Caco-2 (cell line): ENCODE data around the gene PALS1. TPM values are rescaled to one million over a fixed set of nuclear protein-coding genes. Genes with fewer than 3 reads are reported as not detected.

Experiments used
- BruUV-seq: library from RNA; stranded (reverse); fragments of 400-500 nt; replicated peaks from 2 replicates; lab custom pipeline; 2021; lab: Mats Ljungman, UMichigan
- CTCF ChIA-PET: fragments of 300-600 bp; sonication (Branson Sonifier 250); formaldehyde crosslinking; loops from one replicate; lab custom pipeline; 2022; ENCODE audit warnings: antibody characterized with exemption; lab: Charles Lee
- POLR2A ChIA-PET: fragments of 300-600 bp; sonication (Branson Sonifier 250); formaldehyde crosslinking; loops from one replicate; lab custom pipeline; 2022; ENCODE audit warnings: antibody characterized with exemption; lab: Charles Lee
- DNase-seq, 2 experiments: peaks; one replicate each; pipeline versions ENCODE4 v3.0.0 to v3.0.0-alpha.2; 2020 to 2022
- H3K27me3 ChIP-seq: replicated peaks from 2 replicates; pipeline ENCODE4 v1.6.0; 2011; ENCODE audit warnings: low read length; ENCODE audit not compliant: control insufficient read depth, insufficient read depth
- H3K36me3 ChIP-seq: 2 replicates; pipeline ENCODE4 v1.5.1; 2011; ENCODE audit warnings: low read length; ENCODE audit not compliant: control insufficient read depth, insufficient read depth
- H3K4me1 ChIP-seq: fragments of 250-450 bp; sonication (Bioruptor Pico); 2 replicates; pipeline ENCODE4 v1.5.1; 2020; ENCODE audit warnings: mild to moderate bottlenecking
- H3K4me3 ChIP-seq: 2 replicates; pipeline ENCODE4 v1.5.1; 2011; ENCODE audit warnings: low read depth, mild to moderate bottlenecking, control low read depth, low read length
- H3K9me3 ChIP-seq: fragments of 250-450 bp; sonication (Bioruptor Pico); 2 replicates; pipeline ENCODE4 v1.5.1; 2020; ENCODE audit warnings: mild to moderate bottlenecking, moderate library complexity
- H3K27ac Mint-ChIP-seq: one replicate; pipeline ENCODE4 v1.8.0; 2022; ENCODE audit warnings: mixed read lengths; ENCODE audit not compliant: unreplicated experiment
- H3K27me3 Mint-ChIP-seq: one replicate; pipeline ENCODE4 v1.8.0; 2022; ENCODE audit warnings: mixed read lengths; ENCODE audit not compliant: insufficient read depth, unreplicated experiment
- H3K36me3 Mint-ChIP-seq: one replicate; pipeline ENCODE4 v1.8.0; 2022; ENCODE audit warnings: mild to moderate bottlenecking, mixed read lengths; ENCODE audit not compliant: insufficient read depth, unreplicated experiment
- H3K4me1 Mint-ChIP-seq: one replicate; pipeline ENCODE4 v1.8.0; 2022; ENCODE audit warnings: low read depth, mixed read lengths; ENCODE audit not compliant: unreplicated experiment
- H3K4me3 Mint-ChIP-seq: one replicate; pipeline ENCODE4 v1.8.0; 2022; ENCODE audit warnings: mild to moderate bottlenecking, moderate library complexity, mixed read lengths; ENCODE audit not compliant: unreplicated experiment
- H3K9me3 Mint-ChIP-seq: one replicate; pipeline ENCODE4 v1.8.0; 2022; ENCODE audit warnings: mixed read lengths; ENCODE audit not compliant: unreplicated experiment
- CTCF ChIP-seq, 2 experiments: fragments of 200-600 bp in 1 of 2; IDR thresholded peaks; 1 replicate in 1 of 2; 2 replicates in 1 of 2; pipeline versions ENCODE4 v1.5.1 to v1.8.0; 2011 to 2022; ENCODE audit warnings: antibody characterized with exemption in 1 of 2, control low read depth in 1 of 2, inconsistent platforms in 1 of 2, low read depth in 1 of 2, low read length in 1 of 2, mild to moderate bottlenecking in 1 of 2, moderate library complexity in 1 of 2; ENCODE audit not compliant: insufficient read depth in 1 of 2, severe bottlenecking in 1 of 2, unreplicated experiment in 1 of 2
- intact Hi-C: fragments of 100-400 bp; cut with micrococcal nuclease; formaldehyde crosslinking; loops from one replicate; pipeline ENCODE4 v1.10.0; 2022; ENCODE audit not compliant: unreplicated experiment
- total RNA-seq: library from RNA; stranded (reverse); gene quantifications from 2 replicates; pipeline ENCODE4 v1.2.3, GENCODE V29; 2022

PALS1 gene
- total RNA-seq, 1 experiment from 2014 or later, result 47.1 TPM

- no peak for DNase-seq
- ChIA-PET CTCF (no interaction called here), POLR2A (no interaction called here)
- H3K4me1 Mint-ChIP-seq, result peaks cover 32% of the 10 kb centered on the region
- peaks cover 31% of the 10 kb centered on the region for H3K4me1 ChIP-seq
- no peaks in the 10 kb centered on the region for H3K9me3 ChIP-seq
- H3K4me3 ChIP-seq, result no peak overlapping the region
- BruUV-seq, result no TSS peak
- H3K27ac Mint-ChIP-seq, result no peak overlapping the region
- H3K36me3 ChIP-seq, result no peaks in the 10 kb centered on the region
- no peaks in the 10 kb centered on the region for H3K27me3 Mint-ChIP-seq
- no peak for TF ChIP-seq CTCF (IDR thresholded peaks at IDR 0.05; ENCODE audit: insufficient read depth in 1 of 2, low read depth in 1 of 2, low read length in 1 of 2, severe bottlenecking in 1 of 2, unreplicated experiment in 1 of 2)
- intact Hi-C loops, result no loop called here
- H3K36me3 Mint-ChIP-seq, result peaks cover 16% of the 10 kb centered on the region
- H3K27me3 ChIP-seq, result no peaks in the 10 kb centered on the region
- no peaks in the 10 kb centered on the region for H3K9me3 Mint-ChIP-seq
- H3K4me3 Mint-ChIP-seq, result no peak overlapping the region
Measured at GRCh38 chr14:67257906-67258305, 16.7 kb downstream of the PALS1 start.

GRCh38 chr14:67260965-67261364 is 19.7 kb downstream of the PALS1 start:
- no peak for TF ChIP-seq CTCF (IDR thresholded peaks at IDR 0.05; ENCODE audit: insufficient read depth in 1 of 2, low read depth in 1 of 2, low read length in 1 of 2, severe bottlenecking in 1 of 2, unreplicated experiment in 1 of 2)
- intact Hi-C loops, result no loop called here
- H3K4me3 Mint-ChIP-seq, result no peak overlapping the region
- peaks cover 11% of the 10 kb centered on the region for H3K36me3 Mint-ChIP-seq
- no peaks in the 10 kb centered on the region for H3K27me3 Mint-ChIP-seq
- ChIA-PET POLR2A (interaction anchor here (1.1 kb wide), 1 partner anchor 20 kb away, joined by 3 read pairs; the partner anchor contains the start of gene PALS1), CTCF (no interaction called here)
- no peaks in the 10 kb centered on the region for H3K27me3 ChIP-seq
- DNase-seq, result no peak
- H3K36me3 ChIP-seq, result no peaks in the 10 kb centered on the region
- no TSS peak for BruUV-seq
- H3K27ac Mint-ChIP-seq, result no peak overlapping the region
- H3K4me3 ChIP-seq, result no peak overlapping the region
- H3K9me3 ChIP-seq, result no peaks in the 10 kb centered on the region
- H3K4me1 Mint-ChIP-seq, result peaks cover 37% of the 10 kb centered on the region
- H3K4me1 ChIP-seq, result peaks cover 33% of the 10 kb centered on the region
- no peaks in the 10 kb centered on the region for H3K9me3 Mint-ChIP-seq

- Mint-ChIP-seq H3K4me3 (no peak overlapping the region), H3K36me3 (peaks cover 11% of the 10 kb centered on the region), H3K27me3 (no peaks in the 10 kb centered on the region), H3K9me3 (no peaks in the 10 kb centered on the region), H3K27ac (no peak overlapping the region), H3K4me1 (peaks cover 48% of the 10 kb centered on the region)
- no peak for DNase-seq
- no peak overlapping the region for H3K4me3 ChIP-seq
- peaks cover 45% of the 10 kb centered on the region for H3K4me1 ChIP-seq
- H3K36me3 ChIP-seq, result no peaks in the 10 kb centered on the region
- no peaks in the 10 kb centered on the region for H3K9me3 ChIP-seq
- ChIA-PET CTCF (no interaction called here), POLR2A (no interaction called here)
- H3K27me3 ChIP-seq, result no peaks in the 10 kb centered on the region
- no TSS peak for BruUV-seq
- intact Hi-C loops, result no loop called here
- TF ChIP-seq CTCF (IDR thresholded peaks at IDR 0.05; ENCODE audit: insufficient read depth in 1 of 2, low read depth in 1 of 2, low read length in 1 of 2, severe bottlenecking in 1 of 2, unreplicated experiment in 1 of 2), result no peak
Measured at GRCh38 chr14:67263499-67264149, 22.4 kb downstream of the PALS1 start.
